Measurements from ENCODE around the gene SCYGR5.
"Not testable (repeated sequence)": the region's sequence is repeated elsewhere in the genome, so short reads cannot be mapped to it uniquely, and the experiment has no call there.

The SCYGR5 gene, protein sequence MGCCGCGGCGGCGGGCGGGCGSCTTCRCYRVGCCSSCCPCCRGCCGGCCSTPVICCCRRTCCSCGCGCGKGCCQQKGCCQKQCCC

DNA sequence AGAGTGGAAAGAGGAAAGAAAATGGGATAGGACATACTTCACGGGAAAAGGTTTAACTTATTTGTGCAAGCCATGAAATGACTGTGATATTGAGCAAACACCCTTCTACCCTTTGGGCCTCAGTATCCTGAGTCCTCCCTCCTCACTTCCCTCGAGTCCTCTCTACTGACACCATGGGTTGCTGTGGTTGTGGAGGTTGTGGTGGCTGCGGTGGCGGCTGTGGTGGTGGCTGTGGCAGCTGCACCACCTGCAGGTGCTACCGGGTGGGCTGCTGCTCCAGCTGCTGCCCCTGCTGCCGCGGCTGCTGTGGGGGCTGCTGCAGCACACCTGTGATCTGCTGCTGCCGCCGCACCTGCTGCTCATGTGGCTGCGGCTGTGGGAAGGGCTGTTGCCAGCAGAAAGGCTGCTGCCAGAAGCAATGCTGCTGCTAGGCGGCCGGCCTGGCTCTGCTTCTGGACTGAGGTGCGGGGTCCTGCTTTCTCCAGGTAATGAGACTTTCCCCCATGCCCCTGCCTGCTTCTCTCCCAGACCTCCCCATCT, at the start of gene SCYGR5:
SCYGR5 (plus strand) TSS at position 174 of the 540 bp plus-strand sequence; CDS start at position 174, 0 bp downstream.
- DNase-seq, result not testable (repeated sequence)

DNA sequence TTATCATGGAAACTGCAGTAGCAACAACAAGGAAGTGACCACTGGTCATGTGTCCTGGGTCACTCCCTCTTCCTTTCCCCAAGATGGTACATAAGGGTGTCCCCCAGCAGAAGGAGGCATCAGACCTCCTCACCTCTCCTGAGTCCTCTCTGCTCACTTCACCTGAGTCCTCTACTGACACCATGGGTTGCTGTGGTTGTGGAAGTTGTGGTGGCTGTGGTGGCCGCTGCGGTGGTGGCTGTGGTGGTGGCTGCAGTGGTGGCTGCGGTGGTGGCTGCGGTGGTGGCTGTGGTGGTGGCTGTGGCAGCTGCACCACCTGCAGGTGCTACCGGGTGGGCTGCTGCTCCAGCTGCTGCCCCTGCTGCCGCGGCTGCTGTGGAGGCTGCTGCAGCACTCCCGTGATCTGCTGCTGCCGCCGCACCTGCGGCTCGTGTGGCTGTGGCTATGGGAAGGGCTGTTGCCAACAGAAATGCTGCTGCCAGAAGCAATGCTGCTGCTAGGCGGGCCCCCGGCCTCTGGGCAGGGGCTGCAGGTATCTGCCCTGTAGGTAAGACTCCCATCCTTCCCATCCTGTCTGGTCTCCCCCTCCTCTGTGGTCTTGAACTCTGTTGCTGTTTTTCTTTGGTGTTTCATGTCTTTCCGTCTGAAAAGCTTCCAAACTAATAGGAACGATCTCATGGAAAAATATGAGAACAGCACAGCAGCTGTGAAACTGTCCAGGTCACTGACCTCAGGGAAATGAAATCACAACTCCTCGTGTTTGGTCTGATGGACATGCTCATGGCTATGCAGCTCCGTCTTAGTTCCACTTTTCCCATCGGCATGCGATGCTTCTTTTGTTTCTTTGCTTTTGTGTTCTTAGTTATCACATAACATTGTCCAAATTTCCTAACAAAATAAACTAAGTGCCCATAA, 49.0 kb upstream of the SCYGR5 start, which contains the start of gene SCYGR4:
SCYGR4 (plus strand) TSS at position 183 of the 915 bp plus-strand sequence; CDS start at position 183, 0 bp downstream.
- DNase-seq, result no peak

DNA sequence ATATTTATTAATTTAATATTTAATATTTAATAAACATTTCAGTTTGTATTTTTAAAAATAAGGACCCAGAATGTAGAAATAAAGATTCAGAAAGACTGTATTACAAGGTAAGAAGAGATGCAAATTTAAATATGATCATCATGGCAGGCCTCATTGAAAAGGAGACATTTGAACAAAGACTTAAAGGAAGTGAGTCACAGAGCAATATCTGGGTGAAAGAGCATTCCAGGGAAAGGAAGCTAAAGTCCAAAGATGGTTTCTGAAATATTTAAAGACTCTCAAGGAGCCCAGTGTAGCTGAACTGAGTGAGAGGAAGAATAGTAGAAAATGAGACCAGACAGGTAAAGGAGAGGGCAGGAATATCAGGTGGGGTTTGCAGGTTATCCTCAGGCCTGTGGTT, 43.4 kb upstream of the SCYGR5 start:
- no peak for DNase-seq

DNA sequence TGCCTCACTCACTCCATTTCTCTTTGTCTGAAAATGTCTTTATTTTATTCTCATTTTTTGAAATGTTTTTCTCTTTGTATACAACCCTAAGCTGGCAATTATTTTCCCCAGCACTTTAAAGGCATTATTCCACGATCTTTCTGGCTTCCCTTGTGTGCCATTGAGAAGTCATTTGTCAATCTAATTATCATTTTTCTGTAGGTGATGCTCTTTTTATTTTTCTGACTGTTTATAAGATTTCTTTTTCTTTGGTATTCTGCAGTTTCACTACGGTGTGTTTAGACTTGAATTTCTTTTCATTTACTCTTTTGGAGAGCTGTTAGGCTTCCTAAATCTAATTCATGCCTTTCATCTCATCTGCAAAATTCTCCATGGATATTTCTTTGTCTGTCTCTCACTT, 41.2 kb upstream of the SCYGR5 start:
- no peak for DNase-seq

DNA sequence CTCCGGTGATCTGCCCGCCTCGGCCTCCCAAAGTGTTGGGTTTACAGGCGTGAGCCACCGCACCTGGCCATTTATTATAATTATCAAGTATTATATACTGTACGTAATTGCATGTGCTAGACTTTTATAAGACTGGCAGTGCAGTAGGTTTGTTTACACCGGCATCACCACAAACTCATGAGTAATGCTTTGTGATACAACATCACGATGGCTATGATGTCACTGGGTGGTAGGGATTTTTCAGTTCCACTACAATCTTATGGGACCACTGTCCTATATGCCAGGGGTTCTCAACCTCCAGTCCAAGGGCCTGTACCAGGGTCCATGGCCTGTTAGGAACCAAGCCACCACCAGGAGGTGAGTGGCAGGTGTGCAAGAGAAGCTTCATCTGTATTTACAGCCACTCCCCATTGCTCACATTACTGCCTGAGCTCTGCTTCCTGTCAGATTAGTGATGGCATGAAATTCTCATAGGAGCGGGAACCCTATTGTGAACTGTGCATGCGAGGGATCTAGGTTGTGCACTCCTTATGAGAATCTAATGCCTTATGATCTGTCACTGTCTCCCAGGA, 39.9 kb upstream of the SCYGR5 start:
- no peak for DNase-seq

DNA sequence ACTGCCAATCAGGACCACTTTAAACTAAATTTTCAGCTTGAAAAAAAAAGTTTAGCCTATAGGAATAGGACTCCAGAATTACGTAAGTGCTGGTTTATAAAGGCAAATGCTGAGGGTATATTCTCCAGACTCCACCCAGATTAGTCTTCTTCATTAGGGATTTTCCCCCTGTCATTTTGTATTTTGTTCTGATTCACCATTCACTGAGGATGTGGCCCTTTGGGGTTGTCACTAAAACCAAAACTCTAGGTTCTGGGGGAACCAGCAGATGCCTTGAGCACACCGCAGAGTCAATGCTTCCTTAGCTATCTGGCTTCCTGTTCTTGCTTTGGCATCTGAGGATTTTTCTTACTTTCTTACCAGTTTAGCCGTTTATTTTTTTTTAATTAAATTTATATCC, 38.8 kb upstream of the SCYGR5 start:
- DNase-seq, result no peak

DNA sequence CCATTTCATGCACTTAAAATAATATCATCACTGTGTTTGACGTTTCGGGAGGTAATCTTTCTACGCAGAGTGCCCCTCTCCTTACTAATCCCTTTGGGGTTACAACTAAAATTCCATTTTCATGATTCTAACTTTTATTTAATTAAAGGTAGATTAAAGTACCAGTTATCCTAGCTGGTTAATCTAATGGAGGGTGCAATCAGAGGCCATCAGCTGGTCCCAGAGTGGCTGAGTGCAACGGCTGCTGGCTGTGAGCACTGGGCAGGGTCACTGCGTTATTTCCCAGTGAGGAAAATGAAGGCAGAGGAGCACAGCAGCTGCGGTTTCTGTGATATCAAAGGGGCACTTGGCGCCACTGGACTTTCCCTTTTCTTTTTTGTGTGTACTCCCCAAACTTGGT, 37.2 kb upstream of the SCYGR5 start:
- DNase-seq, result no peak

DNA sequence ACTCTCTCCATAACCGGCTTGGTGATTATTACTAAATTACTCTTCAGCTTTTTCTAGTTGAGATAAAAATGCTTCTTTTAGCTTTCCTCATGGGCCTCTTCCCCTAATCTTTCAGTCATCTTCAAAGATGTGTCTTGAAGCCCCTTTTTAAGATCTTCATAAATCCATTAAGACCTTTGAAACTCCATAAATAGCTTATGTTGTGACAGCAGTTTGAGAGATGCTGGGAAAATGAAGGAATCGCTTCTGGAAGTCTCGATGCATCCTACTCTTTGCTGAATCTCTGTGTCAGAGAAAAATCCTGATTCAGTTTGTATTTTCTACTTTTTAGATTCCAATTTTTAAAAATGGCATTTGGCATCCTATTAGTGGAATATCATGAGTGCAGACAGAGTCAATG, 36.3 kb upstream of the SCYGR5 start:
- no peak for DNase-seq

DNA sequence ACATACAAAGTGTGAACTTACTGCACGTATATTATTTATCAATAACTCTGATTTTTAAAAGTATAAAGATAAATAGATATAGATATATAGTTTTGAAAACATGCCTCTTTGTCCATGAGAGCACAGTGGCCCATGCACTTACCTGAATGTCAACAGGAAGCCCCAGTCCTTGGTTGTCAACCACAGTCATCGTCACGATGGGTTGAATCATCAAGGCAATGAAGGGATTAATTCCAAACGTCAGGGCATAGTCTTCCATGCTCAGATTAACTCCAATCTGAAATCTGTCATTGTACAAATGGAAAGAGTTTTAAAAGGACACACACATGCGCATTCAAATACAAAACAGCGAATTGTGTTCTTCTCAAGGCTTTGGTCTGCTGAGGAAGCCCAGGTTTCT, 33.8 kb upstream of the SCYGR5 start:
- DNase-seq, result no peak

DNA sequence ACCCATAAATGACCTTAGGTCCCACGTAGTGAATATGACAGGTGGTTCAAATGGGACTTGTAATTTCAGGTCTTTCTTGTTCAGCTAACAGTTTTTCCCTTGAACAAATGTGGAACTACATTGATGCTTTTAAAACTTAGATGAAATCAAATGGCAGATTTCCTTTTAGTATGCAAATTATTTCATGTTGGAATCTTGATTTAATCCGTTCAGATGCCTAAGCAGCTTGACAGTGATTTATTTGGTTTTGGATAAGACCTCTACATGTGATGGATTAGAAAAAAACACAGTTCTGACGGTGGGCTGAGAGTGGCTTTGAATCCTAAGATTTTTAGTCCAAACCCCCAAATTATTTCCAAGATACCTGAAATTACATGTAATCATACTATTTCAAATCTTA, 32.4 kb upstream of the SCYGR5 start:
- no peak for DNase-seq

DNA sequence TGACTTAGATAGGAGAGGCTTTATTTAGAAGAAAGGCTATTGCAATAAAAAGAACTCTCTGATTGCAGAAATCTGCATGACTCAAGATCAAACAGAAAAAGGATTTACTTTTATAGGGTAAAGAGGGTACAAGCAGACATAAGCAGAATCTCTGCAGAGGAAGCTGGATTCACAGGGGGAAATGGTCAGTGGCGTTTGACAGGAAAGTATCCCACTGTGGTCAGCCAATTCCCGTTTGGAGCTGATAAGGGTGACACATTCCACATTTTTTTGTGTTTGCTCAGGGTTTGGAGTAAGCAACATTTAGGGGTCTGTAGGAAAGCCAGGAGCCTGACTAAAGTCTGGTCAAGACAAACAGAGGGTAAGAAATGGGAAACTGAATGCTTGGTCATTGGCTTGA, 23.9 kb upstream of the SCYGR5 start:
- no peak for DNase-seq

DNA sequence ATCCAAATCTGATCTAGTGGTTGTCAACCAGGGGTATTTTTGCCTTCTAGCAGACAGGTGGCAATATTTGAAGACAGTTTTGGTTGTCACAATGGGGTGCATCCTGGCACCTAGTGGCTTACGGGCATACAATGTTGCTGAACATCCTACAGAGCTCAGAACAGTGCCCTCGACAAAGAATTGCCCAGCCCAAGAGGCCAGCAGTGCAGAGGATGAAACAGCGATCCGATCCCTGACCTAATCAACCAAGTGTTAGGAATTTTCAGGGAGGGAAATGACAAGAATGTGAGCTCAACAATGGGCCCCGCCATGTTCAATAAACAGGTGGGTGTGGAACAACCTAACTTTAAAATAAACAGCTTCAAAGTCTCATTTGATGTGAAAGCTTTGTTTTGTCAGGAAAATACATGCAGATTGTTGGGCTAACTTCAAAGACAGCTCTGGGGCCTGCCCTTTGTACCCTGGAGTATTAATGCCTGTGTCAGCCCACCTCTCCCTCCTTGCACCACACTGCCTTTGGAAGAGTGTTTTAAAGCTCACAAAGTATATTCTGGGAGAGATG, 22.5 kb upstream of the SCYGR5 start:
- no peak for DNase-seq

DNA sequence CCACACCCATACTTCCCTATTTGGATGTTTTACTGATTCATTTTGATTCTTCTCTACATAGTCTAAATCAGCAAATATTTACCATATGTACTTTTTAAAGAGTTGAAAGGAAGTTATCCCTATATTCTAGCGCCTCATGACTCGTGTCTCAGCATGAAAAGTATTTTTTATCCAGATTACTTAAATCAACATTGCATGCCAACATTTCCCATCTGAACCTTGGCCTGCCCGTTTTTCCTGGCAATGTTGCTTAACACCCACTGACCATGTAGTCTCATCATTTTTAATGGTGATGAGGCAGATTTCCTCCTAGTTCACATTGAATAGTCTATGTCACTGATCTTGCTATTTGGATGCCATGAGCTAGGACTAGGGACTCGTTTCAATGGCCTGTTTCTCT, 13.2 kb upstream of the SCYGR5 start:
- no peak for DNase-seq

DNA sequence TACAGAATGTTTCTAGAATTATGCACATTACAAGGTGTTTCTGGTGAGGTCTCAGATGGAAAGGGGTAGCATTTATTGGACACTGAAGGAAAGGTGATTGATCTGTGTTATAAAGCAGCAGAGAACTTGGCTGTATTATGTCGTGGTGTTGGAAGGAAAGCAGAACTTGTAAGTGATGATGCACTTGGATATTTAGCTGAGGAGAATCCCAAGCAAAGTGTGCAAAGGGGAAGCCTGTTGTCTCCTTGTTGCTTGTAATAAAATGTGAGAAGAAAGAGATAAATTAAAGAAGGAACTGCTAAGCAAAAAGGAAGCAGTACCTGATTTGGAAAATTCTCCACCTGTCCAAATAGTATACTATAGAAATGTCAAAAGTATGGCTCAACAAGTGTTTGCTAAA, 12.2 kb upstream of the SCYGR5 start:
- no peak for DNase-seq

DNA sequence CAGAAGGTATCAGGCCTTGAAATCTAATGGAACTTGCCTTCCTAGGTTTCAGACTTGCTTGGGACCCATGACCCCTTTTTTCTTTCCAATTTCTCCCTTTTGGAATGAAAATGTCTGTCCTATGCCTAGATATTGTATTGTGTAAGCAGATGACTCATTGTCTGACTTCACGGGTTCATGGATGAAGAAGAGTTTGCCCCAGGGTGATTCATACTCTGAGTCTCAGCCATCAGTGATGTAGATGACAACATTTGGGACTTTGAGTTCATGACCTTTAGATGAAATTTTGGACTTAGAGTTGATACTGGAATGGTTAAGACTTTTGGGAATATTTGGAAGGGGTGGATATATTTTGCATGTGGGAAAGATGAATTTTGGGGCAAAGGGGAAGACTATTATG, 11.2 kb upstream of the SCYGR5 start:
- no peak for DNase-seq

DNA sequence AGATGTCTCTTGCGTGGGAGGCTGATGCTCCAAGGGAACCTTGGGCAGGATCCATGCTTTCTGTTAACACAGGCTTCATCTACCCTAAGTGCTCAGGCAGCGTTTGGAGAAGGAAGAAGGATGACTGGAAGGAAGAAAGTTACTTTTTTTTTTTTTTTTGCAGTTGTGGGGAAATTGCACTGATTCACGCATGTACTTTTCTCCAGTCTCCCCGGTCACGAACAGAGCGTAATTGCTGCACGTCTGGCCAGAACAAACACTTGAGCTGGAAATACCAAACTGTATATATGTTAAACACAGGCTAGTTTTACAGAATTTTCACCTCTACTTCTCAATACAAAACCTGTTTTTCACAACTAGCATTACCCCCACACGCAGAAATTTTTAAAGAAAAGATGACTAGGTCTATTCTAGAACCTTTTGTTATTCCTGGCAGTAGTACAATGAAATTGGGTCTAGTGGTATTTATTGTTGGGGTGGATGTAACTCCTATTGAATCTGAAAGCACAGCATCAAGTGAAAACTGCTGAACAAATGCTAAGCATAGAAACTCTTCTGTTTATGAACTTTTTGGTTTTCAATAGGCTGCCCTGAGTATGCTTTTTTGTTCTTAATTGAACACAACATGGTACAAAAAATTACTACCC, 9.3 kb upstream of the SCYGR5 start:
- DNase-seq, result no peak

DNA sequence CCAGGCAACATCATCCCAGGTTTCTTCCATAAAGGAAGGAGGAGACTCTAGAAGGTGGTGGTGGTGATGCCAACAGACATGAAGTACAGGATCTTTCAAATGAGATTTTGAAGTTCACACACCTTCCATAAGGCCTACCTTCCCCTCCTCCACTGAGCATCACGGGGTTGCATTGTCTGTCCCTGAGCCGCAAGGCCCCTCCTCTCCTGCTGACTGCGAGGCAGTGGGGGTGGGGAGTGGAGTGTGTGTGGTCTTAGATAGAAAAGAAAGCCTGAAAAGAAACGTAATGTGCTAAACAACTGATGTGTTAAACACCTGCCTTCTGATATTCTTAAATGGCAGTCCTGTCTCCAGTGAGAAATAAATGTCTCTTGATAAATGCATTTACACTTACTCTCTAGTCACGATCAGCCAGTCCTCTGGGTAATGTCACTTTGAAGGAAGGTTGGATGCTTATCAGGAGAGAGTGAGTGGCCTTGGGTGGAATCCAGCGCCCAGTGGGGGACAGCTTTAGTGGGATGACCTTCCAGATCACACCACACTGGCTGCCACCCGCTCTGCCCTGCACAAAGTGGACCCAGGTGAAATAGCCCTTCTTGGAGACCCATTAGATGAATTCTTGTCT, 5.5 kb upstream of the SCYGR5 start:
- DNase-seq, result no peak

DNA sequence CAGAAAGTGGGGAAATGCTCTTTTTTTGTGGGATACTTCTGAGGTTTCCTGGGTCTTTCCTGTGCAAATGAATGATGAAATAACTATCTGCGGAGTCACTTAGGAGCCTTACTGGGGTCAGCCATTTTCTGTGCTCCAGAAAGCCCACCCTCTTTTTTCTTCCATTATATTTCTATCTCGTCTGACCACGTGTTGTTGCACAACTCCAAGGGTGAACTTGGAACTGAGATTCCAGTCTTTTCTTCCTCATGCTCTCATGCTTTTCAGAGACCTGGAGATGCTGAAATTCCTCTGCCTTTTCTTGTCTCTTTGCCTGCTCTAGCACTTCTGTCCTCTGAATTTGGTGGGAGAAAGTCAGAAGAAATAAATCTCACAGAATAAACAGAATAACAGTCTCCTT, 4.8 kb upstream of the SCYGR5 start:
- no peak for DNase-seq

DNA sequence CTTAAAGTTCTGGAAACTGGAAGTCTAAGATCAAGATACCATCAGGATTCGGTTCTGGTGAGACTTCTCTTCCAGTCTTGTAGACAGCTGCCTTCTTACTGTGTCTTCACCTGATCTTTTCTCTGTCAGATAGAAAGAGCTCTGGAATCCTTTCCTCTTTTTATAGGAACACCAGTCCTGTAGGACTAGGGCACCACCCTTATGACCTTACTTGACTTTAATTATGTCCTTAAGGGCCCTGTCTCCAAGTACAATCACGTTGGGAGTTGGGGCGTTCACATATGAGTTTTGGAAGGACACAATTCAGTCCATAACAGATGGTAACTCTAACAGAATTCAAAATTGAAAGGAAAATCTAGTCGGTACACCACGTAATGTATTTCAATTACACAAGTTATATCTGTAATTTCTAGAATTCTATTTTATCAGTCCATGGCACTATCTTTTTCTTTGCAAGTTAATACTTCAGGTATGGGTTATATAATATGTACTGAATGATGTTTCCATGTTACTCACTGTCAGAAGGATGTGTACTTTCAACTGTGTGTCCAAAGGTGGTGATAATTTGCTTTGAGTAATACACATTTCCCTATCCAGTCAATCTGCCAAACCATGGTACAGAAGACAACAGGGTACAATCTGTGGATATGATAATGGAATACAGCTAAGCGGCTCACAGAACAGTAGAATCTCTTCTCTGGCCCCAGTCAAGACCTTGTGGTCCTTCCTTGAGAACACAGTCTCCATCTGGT, 1.2 kb upstream of the SCYGR5 start:
- DNase-seq, result no peak

DNA sequence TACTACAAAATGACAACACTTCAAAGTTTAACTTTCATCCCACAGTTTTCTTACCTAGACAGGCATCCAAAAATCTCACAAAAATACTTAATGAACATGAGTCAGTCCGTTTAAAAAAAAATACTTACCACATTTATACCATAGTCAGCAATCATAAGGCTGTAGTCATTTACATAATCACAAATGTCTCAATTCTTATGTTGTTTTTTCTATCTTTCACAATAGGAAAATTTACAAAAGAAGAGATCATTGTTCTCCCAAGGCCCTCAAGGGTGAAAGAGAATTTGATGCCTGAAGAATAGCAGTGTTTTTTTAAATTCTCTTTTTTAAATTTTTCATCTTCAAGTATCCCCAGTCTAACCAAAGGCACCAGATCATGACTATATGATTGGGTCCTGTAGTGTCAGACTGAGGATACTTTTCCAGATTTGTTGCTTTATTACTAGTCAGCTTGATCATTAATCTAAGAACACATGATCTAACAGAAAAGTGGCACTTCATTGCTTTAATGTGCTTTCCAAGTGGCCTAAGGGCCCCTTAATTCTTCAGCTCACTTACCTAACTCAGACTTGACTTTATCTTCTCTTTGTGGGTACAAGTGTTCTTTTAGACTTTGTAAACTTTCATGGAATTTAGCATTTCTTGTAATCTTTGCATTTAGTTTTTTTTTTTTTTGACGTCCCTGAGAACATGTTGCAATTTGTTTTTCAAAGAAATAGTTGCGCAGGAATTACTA, 4.7 kb downstream of the SCYGR5 start:
- DNase-seq, result no peak

DNA sequence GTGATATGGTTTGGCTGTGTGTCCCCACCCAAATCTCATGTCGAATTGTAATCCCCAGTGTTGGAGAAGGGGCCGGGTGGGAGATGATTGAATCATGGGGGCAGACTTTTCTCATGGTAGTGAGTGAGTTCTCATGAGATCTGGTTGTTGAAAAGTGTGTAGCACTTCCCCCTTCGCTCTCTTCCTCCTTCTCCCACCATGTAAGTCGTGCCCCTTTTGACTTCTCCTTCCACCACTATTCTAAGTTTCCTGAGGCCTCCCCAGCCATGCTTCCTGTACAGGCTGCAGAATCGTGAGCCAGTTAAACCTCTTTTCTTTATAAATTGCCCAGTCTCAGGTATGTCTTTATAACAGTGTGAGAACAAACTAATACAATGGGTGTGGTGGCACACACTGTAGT, 7.0 kb downstream of the SCYGR5 start:
- not testable (repeated sequence) for DNase-seq
